OCI-LY7 (cell line): ENCODE results near the gene SERGEF.

Source experiments
- CTCF ChIP-seq: fragments of 200-600 bp; sonication (generic); conservative IDR thresholded peaks from 2 replicates; pipeline ENCODE4 v1.5.1; 2014; ENCODE audit warnings: mild to moderate bottlenecking, antibody characterized with exemption, low read length, moderate library complexity, mixed read lengths
- EZH2phosphoT487 ChIP-seq: fragments of 200-600 bp; sonication (generic); IDR thresholded peaks from 2 replicates; pipeline ENCODE4 v1.6.1; 2018; ENCODE audit warnings: low read depth, borderline replicate concordance, mild to moderate bottlenecking, mixed run types, antibody characterized with exemption, low read length, moderate library complexity, mixed read lengths

- TF ChIP-seq CTCF (no peak), EZH2phosphoT487 (no peak)
Measured at GRCh38 chr11:17822401-17822781, 190.5 kb downstream of the SERGEF start.
